ENCODE measurements around the gene ULK4. TPM values are rescaled to one million over a fixed set of nuclear protein-coding genes. Genes with fewer than 3 reads are reported as not detected.

The ULK4 gene
- total RNA-seq, 1 experiment from 2014 or later: 4.2 TPM

GRCh38 chr3:41525303-41526064 is 436.4 kb downstream of the ULK4 start:
- TF ChIP-seq CTCF (IDR thresholded peaks at IDR 0.05; ENCODE audit: insufficient read depth in 1 of 2, low read depth in 1 of 2, low read length in 1 of 2, severe bottlenecking in 1 of 2, unreplicated experiment in 1 of 2): no peak
- H3K27me3 Mint-ChIP-seq (ENCODE audit: insufficient read depth, unreplicated experiment): no peaks in the 10 kb centered on the region
- no peak overlapping the region for H3K27ac Mint-ChIP-seq (ENCODE audit: unreplicated experiment)
- Histone ChIP-seq H3K4me1 (no peaks in the 10 kb centered on the region), H3K4me3 (ENCODE audit: low read depth, low read length) (no peak overlapping the region), H3K36me3 (ENCODE audit: control insufficient read depth, insufficient read depth, low read length) (no peaks in the 10 kb centered on the region), H3K27me3 (replicated peaks; ENCODE audit: control insufficient read depth, insufficient read depth, low read length) (no peaks in the 10 kb centered on the region), H3K9me3 (no peaks in the 10 kb centered on the region)
- no peaks in the 10 kb centered on the region for H3K9me3 Mint-ChIP-seq (ENCODE audit: unreplicated experiment)
- no peaks in the 10 kb centered on the region for H3K36me3 Mint-ChIP-seq (ENCODE audit: insufficient read depth, unreplicated experiment)
- CTCF ChIA-PET: no interaction called here
- BruUV-seq (replicated peaks): no TSS peak
- no peak overlapping the region for H3K4me3 Mint-ChIP-seq (ENCODE audit: unreplicated experiment)
- no peak for DNase-seq
- intact Hi-C loops (cut with micrococcal nuclease; ENCODE audit: unreplicated experiment): no loop called here
- no peaks in the 10 kb centered on the region for H3K4me1 Mint-ChIP-seq (ENCODE audit: low read depth, unreplicated experiment)
- POLR2A ChIA-PET: no interaction called here

GRCh38 chr3:41523897-41524296 is 438.0 kb downstream of the ULK4 start:
- Histone ChIP-seq H3K4me3 (ENCODE audit: low read depth, low read length) (no peak overlapping the region), H3K27me3 (replicated peaks; ENCODE audit: control insufficient read depth, insufficient read depth, low read length) (no peaks in the 10 kb centered on the region), H3K36me3 (ENCODE audit: control insufficient read depth, insufficient read depth, low read length) (no peaks in the 10 kb centered on the region), H3K9me3 (no peaks in the 10 kb centered on the region), H3K4me1 (no peaks in the 10 kb centered on the region)
- ChIA-PET CTCF (no interaction called here), POLR2A (no interaction called here)
- no peak for DNase-seq
- intact Hi-C loops (cut with micrococcal nuclease; ENCODE audit: unreplicated experiment): no loop called here
- H3K9me3 Mint-ChIP-seq (ENCODE audit: unreplicated experiment): no peaks in the 10 kb centered on the region
- H3K27ac Mint-ChIP-seq (ENCODE audit: unreplicated experiment): no peak overlapping the region
- peaks cover 5% of the 10 kb centered on the region for H3K27me3 Mint-ChIP-seq (ENCODE audit: insufficient read depth, unreplicated experiment)
- H3K4me3 Mint-ChIP-seq (ENCODE audit: unreplicated experiment): no peak overlapping the region
- no peak for TF ChIP-seq CTCF (IDR thresholded peaks at IDR 0.05; ENCODE audit: insufficient read depth in 1 of 2, low read depth in 1 of 2, low read length in 1 of 2, severe bottlenecking in 1 of 2, unreplicated experiment in 1 of 2)
- no peaks in the 10 kb centered on the region for H3K36me3 Mint-ChIP-seq (ENCODE audit: insufficient read depth, unreplicated experiment)
- BruUV-seq (replicated peaks): no TSS peak
- H3K4me1 Mint-ChIP-seq (ENCODE audit: low read depth, unreplicated experiment): no peaks in the 10 kb centered on the region

- ChIA-PET POLR2A (no interaction called here), CTCF (no interaction called here)
- H3K36me3 Mint-ChIP-seq (ENCODE audit: insufficient read depth, unreplicated experiment): no peaks in the 10 kb centered on the region
- H3K27ac Mint-ChIP-seq (ENCODE audit: unreplicated experiment): no peak overlapping the region
- BruUV-seq (replicated peaks): no TSS peak
- H3K4me1 Mint-ChIP-seq (ENCODE audit: low read depth, unreplicated experiment): no peaks in the 10 kb centered on the region
- no peaks in the 10 kb centered on the region for H3K9me3 ChIP-seq
- peaks cover 8% of the 10 kb centered on the region for H3K27me3 Mint-ChIP-seq (ENCODE audit: insufficient read depth, unreplicated experiment)
- H3K27me3 ChIP-seq (replicated peaks; ENCODE audit: control insufficient read depth, insufficient read depth, low read length): no peaks in the 10 kb centered on the region
- no peak overlapping the region for H3K4me3 Mint-ChIP-seq (ENCODE audit: unreplicated experiment)
- no peaks in the 10 kb centered on the region for H3K36me3 ChIP-seq (ENCODE audit: control insufficient read depth, insufficient read depth, low read length)
- no peaks in the 10 kb centered on the region for H3K4me1 ChIP-seq
- H3K4me3 ChIP-seq (ENCODE audit: low read depth, low read length): no peak overlapping the region
- TF ChIP-seq CTCF (IDR thresholded peaks at IDR 0.05; ENCODE audit: insufficient read depth in 1 of 2, low read depth in 1 of 2, low read length in 1 of 2, severe bottlenecking in 1 of 2, unreplicated experiment in 1 of 2): no peak
- H3K9me3 Mint-ChIP-seq (ENCODE audit: unreplicated experiment): no peaks in the 10 kb centered on the region
- intact Hi-C loops (cut with micrococcal nuclease; ENCODE audit: unreplicated experiment): no loop called here
- DNase-seq: no peak
Measured at GRCh38 chr3:41522612-41523011, 439.3 kb downstream of the ULK4 start.
